SW 1271 (cell line): ENCODE data around the gene RGS11.

Experiments
- DNase-seq, 2 experiments: peaks; one replicate each; lab custom pipeline; 2025; lab: John Stamatoyannopoulos, UW

The RGS11 gene

DNA sequence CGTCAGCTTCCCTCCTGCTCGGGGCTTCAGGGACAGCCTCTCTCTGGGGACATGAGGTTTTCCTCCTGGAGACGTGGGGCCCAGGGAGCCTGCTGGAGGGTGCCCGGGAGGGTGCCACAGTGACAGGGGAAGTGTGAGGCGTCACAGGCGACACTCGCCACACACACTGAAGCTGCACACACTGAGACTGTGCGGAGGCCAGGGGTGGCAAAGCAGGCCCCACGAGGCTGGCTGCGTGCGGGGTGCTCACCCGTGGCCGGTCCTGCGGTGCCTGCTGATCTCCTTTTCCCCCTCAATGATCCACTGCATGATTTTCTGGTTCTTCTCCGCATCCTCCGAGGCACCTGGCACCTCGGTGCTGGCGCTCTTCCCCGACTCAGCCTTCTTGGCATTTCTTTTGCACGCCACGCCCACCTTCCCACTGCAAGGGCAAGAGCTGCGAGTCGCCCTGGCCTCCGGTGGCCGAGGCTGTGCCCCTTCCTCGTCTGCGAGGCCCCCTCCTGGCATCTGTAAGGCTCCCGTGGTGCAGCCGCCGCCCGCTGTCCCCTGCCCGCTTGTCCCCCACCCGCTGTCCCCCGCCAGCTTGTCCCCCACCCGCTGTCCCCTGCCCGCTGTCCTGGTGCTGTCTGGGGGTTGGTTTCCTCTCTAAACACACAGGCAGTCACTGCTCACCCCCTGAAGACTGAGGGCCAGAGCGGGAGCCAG, 21.2 kb upstream of the RGS11 start:
- no peak for DNase-seq

DNA sequence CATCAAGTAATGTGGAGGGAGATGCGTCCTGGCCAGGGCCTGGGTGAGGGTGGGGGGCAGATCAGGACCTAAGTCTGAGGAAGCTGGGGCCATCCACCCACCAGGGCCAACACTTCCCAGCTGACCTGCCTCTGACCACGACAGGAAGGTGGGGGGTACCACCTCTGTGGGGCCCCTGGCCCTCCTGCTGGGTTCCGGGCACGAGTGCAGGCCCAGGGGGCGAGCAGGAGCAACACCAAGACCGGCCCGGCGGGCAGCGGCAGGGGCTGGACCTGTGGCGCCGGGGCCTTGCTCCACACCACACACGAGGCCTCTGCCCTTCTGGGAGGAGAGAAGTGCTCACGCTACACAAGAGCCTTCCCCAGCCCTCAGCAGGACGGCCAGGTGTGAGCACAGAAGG, 20.5 kb upstream of the RGS11 start:
- DNase-seq, result no peak

DNA sequence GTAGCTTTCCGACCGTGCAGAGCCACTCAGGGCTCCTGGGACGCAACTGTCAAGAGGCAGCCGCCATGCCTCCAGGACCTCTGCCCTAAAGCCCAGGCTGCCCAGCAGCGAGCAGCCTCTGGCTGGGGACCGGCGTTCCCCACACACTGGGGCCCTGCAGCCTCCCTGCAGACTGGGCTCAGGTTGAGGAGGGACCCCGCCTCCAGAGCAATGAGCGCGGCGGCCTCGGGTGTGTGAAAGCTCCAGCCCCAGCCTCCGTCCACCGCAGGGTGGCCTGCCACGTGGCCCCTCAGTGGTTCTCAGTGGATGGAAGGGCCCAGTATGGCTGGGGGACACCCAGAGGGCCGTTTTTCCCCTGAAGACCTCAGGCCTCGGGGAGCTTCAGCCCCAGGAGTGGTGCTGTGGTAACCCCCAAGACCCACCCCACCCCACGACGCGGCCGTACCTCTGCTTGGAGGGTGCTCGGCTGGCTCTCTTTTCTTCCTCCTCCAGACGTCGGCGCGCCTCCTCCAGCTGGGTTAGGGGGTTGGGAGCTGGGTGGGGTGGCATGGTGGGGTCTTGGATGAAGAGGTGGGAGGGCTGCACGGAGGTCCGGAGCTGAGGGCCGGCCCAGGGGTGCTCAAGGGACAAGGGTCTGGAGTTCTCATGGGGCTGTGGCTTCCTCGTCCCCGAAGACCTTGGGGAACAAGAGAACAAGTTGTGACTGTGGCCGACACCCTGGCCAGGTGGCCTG, 17.5 kb upstream of the RGS11 start:
- DNase-seq, result no peak

DNA sequence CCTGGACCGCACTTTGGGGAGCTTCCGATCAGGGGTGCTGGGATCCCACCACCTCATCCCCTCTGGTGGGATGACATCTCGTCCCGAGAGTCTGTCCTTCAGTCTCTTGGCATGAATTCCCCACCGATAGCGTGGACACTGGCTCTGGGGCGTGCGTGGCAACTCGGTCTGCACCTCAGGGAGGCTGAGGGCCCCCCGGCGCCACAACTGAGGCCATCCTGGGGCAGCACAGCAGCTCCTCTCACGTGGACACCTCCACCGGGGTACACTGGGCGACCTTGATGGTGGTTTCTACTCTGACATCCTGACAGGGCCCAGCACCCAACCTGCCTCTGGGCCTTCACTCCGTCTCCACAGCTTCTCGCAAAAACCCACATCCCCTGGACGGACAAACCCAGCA, 15.8 kb upstream of the RGS11 start:
- no peak for DNase-seq

DNA sequence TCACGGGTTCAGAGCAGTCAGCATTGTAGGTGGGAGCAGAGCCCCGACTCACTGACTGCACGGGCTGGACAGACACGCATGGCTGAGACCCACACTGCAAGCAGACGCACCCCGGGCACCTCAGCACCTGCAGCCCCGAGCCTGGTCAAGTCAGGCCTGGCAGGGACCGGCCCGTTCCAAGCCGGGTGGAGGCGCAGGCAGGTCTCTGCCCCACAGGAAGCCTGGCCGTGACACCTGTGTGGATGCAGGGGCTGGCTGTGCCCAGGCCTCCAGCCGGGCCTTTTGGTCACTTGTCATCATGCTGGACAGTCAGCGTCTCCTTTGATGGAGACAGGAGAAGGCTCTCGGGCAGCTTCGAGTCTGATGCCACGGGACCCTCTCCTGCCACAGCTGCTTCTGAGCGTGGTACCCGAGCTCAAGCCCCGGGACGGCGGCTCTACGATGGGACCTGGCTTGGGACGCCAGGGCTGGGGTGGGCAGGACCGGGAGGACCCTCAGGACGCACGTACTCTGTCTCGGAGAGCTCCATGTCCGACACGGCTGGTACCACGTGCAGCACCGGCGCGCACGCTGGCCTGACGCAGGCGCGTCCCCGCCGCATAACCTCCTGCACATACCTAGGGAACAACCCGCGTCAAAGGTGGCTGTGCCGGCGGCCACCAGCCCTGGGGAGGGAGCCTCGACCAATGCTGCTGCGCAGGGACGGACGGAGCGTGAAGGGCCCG, 15.1 kb upstream of the RGS11 start:
- DNase-seq, result no peak

DNA sequence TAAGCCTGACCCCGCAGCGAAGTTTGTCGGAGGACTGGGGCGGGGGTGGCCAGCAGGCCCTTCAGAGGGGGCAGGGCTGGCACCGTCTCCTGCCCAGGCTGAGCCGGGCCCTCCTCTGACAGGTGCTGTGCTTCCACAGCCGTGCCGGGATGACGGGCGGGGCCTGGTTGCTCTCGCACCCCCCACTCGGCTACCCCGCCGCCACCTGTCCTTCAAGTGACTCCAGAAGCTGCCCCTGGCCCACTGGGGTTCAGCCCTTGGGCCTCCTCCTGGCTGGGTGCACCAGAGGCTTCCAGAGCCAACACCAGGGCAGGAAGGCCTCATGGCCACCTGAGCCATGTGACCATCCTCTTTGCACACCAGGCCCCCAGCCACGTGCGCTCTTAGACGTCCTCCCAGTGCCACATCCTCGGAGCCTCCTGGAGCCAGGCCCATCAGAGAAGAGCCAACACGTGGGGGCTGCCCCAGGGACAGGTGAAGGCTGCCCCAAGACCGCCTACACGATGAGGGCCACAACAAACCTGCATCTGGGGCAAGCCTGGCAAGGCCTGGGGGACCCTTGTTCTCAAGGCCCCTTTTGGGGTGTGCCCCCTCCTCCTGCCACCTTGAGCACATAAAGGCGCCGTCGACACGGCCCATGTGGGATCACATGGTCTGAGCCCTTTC, 14.4 kb upstream of the RGS11 start:
- DNase-seq, result no peak

DNA sequence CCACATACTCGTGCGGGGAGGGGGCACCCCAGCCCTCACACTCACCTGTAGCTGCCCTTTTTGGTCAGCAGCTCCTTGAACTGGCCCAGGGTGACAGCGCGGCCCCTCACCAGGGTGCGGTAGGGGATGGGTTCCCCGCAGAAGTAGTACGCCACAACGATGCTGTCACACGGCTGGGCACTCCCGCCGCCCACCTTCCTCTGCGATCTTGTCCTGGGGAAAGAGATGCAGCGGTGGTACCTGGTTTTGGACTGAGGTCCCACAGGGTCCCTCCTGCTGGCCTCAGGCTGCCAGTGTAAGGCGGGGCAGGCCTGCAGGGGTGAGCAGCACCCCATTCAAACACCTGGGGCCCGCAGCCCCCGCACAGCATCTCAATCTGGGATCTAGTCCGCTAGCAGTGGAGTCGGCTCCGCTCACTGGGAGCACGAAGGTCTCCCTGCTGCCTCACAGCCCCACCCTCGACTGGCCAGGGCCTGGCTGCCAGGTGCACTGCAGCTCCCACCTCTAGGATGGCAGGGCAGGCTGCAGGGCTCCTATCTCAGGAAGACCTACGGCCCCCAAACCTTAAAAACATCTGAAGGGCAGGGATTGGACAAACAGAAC, 13.8 kb upstream of the RGS11 start:
- DNase-seq, result no peak

DNA sequence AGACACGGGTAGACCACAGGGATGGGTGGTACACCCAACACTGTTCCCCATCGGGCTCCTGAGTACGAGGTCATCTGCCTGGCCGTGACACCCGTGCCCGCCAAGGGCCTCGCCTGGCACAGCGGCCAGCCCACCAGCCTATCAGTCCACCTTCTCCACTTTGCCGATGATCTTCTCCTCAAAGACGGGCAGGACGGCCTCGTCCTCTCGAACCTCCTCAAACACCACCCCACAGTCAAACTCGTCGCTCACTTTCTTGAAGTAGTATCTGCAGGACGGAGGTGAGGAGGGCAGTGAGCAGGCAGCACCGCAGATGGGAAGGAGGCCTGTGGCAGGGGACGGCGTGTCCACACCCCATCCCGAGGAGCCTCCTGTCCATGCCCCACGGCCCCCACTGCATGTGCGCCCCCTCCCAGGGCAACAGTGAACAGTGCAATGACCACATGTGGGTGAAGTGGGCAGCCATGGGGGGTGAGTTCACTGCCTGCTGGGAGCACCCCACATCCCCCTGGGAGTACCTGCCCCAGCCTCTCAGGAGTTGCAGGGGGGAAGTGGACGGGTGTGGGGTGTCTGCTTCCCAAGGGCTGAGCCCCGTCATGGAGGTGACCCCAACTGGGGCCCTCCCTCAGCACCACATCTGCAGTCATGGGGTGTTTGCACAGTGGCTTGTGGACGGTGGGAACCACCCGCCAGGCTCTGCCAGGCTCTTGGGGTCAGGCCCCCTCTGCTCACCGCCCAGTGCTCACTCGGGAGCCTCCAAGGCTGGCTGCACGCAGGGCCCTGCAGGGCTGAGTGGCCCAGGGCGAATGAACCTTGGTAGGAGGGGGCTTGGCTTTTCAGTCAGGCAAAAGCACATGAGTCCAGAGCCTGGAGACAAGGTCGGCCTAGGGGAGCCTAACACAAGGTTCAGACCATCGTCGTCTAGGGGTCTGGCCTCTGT, 12.5 kb upstream of the RGS11 start:
- DNase-seq, result no peak

DNA sequence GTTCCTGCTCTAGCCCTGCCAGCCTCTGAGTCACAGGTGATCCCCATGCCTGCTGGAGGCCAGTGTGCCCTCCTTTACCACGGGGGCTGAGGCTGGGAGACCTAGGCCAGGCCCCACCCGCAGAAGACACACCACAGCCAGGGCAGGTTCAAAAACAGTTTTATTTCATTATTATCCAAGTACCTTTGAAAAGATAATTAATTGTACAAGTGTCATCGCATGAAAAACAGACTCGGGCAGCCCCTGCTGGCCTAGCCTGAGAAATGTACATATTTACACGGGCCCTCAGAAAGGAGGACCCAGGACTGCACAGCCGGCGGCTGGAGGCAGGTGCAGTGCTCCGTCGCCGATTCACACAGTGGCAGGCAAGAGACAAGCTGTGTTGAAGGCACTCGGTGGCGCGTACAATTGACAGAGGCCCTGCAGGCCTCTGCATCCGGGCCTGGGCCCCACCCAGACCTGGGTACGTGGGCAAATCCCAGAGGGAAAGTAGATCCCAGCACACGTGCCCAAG, 11.6 kb upstream of the RGS11 start:
- DNase-seq, result no peak

DNA sequence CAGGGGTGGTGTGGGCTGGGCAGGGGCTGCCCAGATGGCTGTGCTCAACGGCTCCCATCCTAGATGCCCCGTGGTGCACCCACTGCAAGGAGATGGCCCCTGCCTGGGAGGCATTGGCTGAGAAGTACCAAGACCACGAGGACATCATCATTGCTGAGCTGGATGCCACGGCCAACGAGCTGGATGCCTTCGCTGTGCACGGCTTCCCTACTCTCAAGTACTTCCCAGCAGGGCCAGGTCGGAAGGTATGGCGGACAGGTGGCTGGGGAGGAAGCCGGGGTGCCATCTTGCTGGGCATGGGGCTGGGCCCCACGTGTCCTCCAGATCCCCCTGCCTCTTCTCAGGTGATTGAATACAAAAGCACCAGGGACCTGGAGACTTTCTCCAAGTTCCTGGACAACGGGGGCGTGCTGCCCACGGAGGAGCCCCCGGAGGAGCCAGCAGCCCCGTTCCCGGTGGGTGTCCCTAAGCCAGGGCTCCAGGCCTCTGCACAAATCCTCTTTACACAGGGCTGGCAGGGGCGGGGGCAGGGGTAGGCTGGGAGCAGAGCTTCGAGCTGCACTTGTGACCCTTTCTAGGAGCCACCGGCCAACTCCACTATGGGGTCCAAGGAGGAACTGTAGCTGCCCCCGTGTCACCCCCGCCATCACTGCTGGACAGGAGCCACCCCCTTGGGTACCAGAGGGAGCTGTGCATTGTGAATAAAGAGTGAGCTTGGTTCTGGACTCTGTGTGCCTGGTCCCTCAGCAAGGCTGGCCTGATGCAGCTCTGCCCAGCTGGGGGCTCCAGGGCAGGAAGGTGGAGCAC, 10.9 kb upstream of the RGS11 start:
- DNase-seq, result no peak

DNA sequence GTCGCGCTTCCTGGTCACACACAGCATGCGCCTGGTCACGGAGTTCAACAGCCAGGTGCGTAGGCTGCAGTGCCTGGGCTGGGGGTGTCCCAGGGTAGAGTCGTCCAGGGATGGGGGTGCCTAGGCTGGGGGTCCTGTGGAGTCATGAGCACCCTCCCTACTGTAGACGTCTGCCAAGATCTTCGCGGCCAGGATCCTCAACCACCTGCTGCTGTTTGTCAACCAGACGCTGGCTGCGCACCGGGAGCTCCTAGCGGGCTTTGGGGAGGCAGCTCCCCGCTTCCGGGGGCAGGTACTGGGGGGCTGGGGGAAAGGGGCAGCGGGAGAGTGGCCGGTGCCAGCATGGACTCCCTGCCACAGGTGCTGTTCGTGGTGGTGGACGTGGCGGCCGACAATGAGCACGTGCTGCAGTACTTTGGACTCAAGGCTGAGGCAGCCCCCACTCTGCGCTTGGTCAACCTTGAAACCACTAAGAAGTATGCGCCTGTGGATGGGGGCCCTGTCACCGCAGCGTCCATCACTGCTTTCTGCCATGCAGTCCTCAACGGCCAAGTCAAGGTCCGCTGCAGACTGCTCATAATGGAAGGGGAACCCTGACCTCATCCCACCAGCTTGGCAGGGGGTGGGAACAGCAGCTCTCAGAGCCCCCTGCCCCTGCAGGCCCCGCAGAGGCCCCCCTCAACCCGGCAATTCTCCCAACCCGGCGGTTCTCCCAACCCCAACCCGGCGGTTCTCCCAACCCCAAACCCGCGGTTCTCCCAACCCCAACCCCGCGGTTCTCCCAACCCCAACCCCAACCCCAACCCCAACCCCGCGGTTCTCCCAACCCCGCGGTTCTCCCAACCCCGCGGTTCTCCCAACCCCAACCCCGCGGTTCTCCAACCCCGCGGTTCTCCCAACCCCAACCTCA, 9.7 kb upstream of the RGS11 start:
- DNase-seq, result no peak

DNA sequence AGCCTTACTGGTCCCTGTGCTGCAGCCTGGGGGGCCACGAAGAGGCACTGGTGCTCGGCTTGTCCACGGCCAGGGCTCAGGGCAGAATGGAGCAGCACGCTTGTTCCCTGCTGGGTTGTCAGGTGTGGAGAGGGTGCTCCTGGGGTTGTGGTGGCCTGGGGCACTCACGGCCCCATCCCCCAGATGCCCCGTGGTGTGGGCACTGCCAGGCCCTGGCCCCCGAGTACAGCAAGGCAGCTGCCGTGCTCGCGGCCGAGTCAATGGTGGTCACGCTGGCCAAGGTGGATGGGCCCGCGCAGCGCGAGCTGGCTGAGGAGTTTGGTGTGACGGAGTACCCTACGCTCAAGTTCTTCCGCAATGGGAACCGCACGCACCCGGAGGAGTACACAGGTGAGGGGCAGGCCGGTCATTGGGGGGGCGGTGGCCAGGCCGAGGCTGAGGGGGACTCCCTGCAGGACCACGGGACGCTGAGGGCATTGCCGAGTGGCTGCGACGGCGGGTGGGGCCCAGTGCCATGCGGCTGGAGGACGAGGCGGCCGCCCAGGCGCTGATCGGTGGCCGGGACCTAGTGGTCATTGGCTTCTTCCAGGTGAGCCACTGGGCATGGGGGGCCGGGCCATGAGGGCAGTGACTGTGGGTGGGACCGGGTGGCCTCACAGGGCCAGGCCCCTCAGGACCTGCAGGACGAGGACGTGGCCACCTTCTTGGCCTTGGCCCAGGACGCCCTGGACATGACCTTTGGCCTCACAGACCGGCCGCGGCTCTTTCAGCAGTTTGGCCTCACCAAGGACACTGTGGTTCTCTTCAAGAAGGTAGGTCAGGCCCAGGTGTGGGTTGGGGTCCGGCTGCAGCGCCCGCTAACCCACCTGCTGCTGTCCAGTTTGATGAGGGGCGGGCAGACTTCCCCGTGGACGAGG, 8.7 kb upstream of the RGS11 start:
- DNase-seq, result no peak

DNA sequence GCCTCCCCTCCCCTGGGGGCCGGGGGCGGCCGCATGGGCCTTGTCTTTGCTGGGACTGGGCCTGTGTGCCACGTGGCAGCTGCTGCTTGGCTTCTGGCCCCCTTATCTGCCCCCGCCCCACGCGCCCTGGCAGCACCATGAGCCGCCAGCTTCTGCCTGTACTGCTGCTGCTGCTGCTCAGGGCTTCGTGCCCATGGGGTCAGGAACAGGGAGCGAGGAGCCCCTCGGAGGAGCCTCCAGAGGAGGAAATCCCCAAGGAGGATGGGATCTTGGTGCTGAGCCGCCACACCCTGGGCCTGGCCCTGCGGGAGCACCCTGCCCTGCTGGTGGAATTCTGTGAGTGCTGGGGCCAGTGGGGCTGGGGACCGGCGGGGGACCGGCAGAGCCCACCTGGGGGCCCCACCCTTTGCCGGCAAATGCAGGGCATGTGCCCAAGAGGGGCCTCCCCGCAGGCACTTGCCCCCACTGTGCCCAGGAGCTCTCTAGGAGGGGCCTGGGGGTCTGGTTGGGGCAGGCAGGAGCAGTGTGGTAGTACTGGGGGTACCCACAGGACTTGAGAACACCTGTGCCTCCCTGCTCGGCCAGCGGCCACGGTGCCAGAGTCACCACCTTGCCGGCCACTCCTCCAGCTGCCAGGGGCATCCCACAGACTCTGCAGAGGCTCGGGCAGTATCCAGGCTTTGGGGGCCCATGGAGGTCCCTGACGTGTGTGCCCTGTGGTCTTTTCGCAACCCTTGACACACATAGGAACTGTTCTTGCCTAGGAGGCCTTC, 7.5 kb upstream of the RGS11 start, which contains the start of gene PDIA2:
Gene PDIA2, plus strand, starts transcription at position 132 of the 773 bp plus-strand sequence. Its CDS starts 6 bp downstream, at position 138.
- no peak for DNase-seq

DNA sequence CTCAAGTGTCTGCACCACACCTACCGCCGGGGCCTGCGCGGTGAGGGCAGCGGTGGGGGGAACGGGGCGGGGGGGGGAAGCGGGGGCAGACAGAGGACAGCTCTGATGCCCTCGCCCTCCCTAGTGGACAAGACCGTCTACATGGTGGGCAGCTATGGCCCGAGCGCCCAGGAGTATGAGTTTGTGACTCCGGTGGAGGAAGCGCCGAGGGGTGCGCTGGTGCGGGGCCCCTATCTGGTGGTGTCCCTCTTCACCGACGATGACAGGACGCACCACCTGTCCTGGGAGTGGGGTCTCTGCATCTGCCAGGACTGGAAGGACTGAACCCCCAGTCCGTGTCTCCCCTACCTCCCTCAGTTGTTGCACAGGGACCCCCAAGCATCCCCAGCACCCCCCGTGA, 6.7 kb upstream of the RGS11 start:
- DNase-seq, result no peak

DNA sequence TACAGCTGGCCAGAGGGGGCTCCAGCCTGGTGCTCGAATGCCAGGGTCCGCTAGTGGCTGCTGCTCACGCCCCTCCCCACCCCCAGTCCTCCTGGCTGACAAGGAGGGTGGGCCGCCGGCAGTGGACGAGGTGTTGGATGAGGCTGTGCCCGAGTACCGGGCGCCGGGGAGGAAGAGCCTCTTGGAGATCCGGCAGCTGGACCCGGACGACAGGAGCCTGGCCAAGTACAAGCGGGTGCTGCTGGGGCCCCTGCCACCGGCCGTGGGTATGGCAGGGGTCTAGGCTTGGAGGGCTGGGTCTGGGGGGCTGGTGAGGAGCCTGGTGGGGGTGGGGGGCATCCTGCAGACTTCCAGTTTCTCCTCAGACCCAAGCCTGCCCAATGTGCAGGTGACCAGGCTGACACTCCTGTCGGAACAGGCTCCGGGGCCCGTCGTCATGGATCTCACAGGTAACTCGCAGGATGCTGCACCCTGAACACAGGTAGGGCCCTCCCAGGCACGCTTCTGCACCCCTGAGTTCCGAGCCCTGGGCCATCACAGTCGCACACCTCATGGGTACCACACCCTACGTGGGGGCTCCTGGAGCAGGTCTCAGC, 6.0 kb upstream of the RGS11 start:
- no peak for DNase-seq

DNA sequence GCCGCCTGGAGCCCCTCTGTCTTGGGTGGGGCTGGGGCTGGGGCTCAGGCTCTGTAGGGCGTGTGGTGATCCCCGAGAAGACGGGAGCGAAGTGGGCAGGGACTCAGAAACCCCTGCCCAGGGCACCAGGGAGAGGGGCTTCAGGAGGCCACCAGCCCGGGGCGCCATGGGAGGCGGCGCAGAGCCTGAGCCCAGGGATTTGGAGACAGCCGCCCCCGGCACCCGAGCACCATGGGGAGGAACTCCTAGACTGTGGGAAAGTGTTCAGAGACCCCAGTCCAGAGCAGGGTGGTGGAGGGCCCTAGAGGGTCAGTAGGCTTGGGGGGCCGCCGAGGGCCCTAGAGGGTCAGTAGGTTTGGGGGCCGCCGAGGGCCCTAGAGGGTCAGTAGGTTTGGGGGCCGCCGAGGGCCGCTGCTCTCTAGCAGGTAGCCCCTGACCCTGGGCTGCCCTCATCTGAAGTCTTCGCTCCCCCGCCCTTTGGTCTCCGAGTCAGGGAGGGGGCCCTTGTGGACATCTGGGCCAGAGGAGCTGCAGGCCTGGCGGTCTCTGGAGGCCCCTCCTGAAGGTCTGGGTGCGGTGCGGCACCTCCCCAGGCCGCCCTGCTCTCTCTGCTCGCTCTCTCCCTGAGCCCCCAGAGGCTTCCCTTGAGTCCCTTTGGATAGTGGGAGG, 5.4 kb upstream of the RGS11 start:
- no peak for DNase-seq
